Pulmonary artery endothelial cell (primary cell): Measurements from ENCODE around the gene SEC22A. TPM values are rescaled to one million over a fixed set of nuclear protein-coding genes. Genes with fewer than 3 reads are reported as not detected.

Experiments used
- DNase-seq: peaks from one replicate; pipeline ENCODE4 v3.0.0-alpha.2; 2011; ENCODE audit warnings: low read depth, low spot score
- total RNA-seq: library from RNA; depleted of rRNA; stranded (reverse); fragments of >200 nt; gene quantifications from 2 replicates; pipeline ENCODE4 v1.2.3, GENCODE V29; 2014

Gene SEC22A
- total RNA-seq, 1 donor from 2014 or later: 40.4 TPM

DNA sequence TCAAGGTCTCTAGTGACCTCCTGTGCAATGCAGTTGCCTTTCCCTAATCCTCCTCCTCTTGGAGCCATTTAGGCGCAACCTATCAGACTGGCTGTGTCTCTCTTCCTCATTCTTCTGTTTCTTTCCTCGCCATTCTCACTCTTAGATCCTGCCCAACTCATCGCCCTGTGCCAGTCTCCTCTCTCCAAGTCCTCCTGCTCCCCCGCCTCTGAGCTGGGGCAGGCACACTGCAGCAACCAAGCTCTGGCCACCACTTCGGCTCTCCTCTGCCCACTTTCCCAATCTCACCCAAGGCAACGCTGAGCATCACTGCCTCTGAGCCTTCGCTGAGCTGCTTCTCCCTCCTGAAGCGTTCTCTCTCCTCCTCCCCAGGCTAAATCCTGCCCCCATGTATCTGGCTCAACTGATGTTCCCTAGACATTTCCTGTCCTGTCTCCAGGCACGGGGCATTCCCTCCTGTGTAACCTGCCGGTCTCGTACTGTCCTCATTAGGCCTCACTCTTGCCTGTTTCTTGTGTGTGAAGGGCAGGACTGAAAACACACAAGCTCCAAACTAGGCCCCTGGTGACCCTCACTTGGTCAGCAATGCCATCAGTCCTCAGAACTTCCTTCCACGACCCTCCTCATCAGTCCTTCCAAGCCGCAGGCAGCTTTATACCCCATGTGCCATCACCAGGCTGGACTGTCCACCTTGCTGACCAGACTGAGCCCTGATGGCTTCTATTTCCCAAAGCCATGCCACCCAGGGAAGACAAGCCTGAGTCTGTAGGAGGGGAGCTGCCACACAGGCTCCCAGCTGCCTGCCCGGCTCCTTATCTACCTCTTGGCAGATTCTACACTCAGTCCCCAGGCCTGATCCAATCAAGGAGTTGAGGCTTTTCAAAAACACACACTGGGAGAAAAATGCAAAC is 85.6 kb downstream of the SEC22A start:
- DNase-seq: no peak

- no peak for DNase-seq
Measured at GRCh38 chr3:123287962-123288302, 86.2 kb downstream of the SEC22A start.

DNA sequence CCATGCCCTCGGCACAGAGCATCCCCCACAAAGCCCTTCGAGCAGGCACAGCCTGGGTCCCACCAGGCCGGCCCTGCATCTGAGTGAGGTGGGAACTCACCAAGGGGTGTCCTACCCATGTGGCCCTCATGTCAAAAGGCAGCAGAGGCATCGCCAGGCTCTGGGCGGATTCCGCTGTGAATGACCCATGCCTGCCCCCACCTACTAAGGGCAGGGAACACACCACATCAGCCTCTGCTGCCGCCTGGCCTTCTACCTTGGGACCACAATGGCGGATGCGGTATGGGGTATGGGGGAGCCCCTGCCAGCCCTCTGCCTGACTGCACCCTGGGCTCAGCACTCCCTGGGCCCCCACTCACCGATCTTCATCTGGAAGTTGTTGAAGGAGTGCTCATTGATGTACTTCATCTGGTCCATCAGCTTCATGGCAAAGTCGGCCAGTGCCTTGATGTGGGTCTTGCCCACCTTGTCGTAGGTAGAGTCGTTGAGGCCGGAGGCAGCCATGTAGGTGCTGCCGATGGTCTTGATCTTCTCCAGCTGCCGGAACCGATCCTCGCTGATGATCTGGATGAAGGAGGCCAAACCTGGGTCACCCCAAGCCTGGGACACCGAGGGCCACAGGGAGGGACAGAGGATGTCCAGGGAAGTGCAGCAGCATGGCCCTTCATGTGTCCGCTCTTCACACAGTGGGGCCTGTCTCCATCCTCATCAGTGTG is 87.8 kb downstream of the SEC22A start:
- no peak for DNase-seq

DNA sequence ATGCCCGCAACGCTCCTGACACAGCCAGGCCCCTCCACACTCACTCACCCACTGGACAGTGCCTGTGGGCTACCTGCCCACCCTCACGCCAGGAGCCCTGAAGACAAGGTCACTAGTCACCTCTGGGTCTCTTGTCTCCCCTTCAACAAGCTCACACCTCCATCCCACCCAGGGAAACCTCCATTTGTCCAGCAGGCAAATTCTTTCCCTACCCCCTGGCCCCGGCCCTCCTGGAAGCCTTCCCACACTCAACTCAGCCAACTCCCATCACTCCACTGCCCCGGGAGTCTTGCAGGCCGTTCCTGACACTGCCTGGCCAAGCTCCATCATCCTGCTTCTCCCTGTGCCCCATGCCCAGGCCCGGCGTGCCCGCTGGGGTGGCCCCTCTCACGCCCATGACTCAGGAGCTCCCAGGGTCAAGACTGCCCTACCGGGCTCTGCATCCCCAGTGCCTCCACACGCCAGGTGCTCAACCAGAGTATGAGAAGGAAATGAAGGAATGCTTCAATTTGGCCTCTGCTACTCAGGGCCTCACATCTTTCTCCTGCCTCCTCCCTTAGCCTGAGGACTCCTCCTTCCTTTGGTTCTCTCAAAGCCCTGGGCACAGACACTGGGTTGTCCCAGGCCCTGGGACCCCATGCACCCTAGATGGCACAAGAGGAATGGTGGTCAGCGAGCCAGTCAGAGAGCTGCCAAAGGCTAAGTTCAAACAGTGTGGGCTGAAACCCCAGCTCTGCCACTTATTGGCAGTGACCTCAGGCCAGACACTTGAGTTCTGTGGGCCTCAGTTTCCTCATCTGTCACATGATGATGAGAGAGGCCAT is 88.6 kb downstream of the SEC22A start:
- DNase-seq: no peak

DNA sequence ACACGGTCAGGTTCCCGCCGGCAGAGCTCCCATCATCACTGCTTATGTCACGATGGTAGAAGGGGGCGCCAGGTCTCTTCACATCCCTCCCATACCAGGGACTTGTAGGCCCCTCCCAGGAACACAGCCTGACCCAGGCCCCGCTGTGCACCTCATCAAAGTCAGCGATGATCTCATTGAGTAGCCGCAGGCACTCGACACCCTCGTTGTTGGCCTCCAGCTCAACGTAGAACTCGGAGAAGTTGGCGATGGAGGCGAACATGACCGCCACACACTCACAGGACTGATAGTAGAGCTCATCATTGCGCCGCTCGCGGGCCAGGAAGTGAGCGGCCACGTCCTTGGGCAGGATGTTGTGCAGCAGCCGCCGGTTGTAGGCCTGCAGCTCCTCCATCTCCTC is 89.2 kb downstream of the SEC22A start:
- DNase-seq: no peak

- no peak for DNase-seq
Measured at GRCh38 chr3:123291404-123291803, 89.7 kb downstream of the SEC22A start.

DNA sequence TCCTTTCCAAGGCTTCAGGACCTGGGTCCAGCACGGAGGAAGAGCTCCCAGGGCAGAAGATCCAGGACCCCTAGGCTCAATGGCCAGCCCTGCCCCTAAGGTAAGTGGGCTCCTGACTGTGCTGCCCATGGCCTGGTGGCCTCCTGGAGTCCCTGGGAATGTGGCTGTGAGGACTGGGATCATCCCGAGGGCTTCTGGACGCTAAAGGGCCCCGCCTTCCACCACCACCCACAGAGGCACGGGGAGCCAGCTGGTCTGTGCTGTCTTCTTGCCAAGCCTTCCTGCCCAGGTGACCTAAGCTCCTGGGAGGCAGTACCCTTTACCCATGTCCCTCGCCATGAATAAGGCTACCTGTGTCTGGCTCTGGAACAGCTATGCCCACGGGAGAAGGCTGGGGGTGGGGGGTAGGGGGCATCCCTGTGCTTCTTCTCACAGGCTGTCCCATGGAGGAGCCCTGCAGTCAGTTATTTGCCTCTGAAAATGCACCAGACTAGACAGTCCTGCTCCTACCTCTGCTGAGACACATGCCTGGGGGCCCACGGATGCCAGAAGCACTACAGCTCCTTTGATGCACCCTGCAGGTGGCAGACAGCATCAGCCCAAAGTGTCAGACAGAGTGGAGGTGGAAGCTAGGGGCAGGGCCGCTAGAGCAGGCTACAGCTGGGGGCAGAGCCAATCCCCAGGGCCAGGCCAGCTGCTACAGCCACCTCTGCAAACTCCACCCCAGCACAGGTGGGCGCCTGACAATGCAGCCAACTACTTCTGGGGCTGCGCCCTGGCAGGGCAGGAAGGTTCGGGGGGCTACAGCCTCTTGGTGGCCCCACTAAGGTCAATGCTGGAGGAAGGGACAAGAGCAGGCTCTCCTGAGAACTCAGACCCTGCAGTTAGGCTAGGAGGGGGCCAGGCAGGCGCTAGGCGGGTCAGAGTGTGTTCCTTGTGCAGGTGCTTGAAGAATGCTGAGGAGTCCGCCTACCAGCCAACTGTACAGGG is 90.9 kb downstream of the SEC22A start:
- DNase-seq: no peak

GRCh38 chr3:123294296-123294938 is 92.7 kb downstream of the SEC22A start:
- DNase-seq: no peak

GRCh38 chr3:123295171-123295900 is 93.6 kb downstream of the SEC22A start:
- DNase-seq: no peak

GRCh38 chr3:123295901-123296250 is 94.1 kb downstream of the SEC22A start:
- DNase-seq: no peak

- DNase-seq: no peak
Measured at GRCh38 chr3:123296261-123296660, 94.5 kb downstream of the SEC22A start.

DNA sequence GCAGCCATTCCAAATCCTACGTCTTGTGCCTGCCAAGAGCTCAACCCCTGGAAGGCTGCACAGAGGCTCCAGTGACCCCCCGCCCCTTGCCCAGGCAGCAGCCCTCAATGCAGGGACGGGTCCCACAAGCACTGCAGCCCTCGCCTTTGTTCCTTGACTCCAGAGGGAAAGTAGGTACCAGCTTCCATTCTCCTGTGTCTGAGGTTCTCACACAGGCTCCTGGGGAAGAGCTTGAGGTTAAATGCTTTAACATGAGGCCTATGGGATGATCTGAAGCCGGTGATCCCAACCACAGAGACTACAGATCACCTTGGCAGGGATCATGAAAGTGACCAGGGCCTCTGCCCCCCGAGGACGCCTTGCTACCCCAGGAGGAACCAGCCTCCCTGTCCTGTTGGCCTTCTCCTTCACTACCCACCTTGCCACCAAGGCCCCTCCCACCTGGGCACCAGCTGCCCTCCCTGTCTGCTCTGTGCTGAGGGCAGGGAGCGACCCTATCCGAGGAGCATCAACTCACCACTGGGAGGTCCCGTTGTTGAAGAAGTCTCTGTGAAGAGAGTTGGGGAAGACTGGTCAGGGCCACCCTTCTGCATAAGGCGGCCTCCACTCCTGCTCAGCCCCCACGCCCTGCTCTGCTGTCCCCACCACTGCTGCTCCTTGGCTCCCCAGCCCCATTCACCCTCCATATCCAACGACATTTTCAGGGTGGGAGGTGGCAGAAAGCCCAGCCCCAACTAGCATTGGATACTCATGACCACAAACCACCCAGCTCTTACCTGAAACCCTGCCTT is 95.3 kb downstream of the SEC22A start:
- DNase-seq: no peak

DNA sequence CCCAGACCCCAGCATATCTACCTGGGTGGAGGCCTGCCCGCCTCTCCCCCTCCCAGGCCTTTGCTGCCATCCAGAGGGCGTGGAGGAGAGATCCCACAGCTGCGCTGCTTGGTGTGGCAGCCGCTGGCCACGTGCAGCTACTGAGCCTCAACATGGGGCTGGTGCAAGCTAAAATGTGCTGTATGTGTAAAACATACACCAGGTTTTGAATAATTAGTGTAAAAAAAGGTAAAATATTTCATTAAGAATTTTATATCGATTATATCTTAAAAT is 95.8 kb downstream of the SEC22A start:
- no peak for DNase-seq

GRCh38 chr3:123298903-123299302 is 97.2 kb downstream of the SEC22A start:
- DNase-seq: no peak

GRCh38 chr3:123299581-123299980 is 97.8 kb downstream of the SEC22A start:
- no peak for DNase-seq

DNA sequence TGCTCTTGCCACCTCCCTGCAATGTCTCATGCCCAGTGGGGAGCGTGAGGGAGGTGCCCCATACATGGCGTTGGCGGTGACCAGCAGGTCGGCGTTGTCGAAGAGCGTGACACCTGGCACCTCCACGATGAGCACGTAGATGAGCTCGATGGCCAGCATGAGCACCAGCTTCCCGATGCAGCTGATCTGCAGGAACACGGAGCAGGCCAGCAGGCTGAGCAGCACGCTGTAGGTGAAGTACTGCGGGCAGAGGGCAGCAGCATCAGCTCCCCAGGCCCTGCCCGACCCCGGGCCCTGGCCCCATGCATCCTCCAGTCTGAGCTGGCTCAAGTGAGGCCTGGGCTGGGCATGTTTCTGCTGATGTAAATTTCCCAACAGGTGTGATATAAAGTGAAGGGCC is 98.3 kb downstream of the SEC22A start:
- DNase-seq: no peak

DNA sequence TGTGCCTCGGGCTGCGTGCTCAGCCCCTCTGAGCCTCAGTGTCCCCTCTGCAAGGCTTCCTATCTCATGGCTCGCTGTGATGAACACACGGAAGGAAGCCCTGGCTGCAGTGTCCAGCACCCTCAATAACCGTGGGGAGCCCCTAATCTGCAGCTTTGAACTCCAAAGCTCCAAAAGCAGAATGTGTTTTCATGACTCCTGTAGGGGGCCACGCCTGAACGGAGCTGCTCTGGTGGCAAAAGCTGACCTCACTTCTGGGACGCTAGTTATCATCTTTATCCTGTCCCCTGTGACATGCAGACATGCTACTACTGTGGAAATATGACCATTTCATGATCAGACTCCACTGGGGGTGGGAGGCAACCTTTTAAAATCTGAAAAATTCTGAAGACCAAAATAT is 98.8 kb downstream of the SEC22A start:
- no peak for DNase-seq

DNA sequence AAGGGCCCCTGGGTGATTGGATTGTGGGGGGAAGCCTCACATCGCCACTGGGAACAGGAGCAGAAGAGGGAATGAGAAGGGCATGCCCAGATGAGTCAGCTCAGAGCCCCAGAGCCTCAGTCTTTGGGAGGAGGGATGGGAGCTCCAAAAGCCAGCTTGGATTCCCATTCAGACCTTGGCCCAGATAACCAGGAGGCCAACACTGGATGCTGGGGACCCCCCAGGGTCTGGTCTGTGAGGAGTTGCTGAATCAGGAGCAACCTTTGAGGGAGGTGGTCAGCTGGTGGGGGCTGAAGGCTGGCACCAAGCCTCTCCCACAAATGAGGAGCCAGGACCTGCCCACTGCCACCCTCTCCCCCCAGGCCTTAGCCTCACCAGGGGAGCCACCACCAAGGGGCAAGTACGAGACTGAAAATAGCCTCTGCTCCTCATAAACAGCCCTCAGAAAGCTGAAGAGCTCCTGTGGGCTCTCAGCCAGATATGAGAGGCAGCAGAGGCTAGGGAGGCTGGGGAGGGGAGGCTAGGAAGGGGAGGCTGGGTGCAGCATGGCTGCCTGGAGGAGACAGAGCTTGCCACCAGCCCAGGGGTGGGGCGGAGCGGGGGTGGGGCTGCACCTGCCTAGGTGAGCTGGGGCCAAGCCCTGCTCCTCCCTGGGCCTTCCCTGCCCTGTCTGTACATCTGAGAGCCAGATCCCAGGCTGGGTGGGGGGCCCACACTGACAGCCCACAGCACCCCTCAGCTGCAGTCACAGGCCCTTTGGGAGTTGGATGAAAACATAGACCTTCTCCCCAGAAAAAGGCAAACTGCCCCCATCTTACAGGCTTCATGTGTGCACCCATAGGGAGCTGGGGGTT is 99.8 kb downstream of the SEC22A start:
- no peak for DNase-seq
